HCT116 (cell line): Measurements from ENCODE around the gene RTL10. TPM values are rescaled to one million over a fixed set of nuclear protein-coding genes. Genes with fewer than 3 reads are reported as not detected.

Experiments used
- ATAC-seq: fragments of 200-7000 bp; cut with Tn5 transposase; 2 replicates; pipeline ENCODE4 v1.9.1; 2020; ENCODE audit warnings: mild to moderate bottlenecking, moderate library complexity
- BruUV-seq: library from RNA; stranded (reverse); fragments of 400-500 nt; replicated peaks from 2 replicates; lab custom pipeline; 2021; lab: Mats Ljungman, UMichigan
- CTCF ChIA-PET: fragments of 300-600 bp; sonication (Branson Sonifier 250); formaldehyde crosslinking; loops from one replicate; lab custom pipeline; 2021; ENCODE audit warnings: antibody characterized with exemption; lab: Charles Lee
- POLR2A ChIA-PET: fragments of 300-600, 350-600 bp; sonication (Branson Sonifier 250); formaldehyde crosslinking; loops from one replicate; lab custom pipeline; 2021; ENCODE audit warnings: antibody characterized with exemption; lab: Charles Lee
- RAD21 ChIA-PET, 2 experiments: fragments of 300-600 bp; sonication (Branson Sonifier 250); formaldehyde crosslinking; loops; one replicate each; lab custom pipeline; 2023; ENCODE audit warnings: low total read pairs in 2 of 2; ENCODE audit not compliant: uncharacterized antibody in 2 of 2, unreplicated experiment in 2 of 2, low non-redundant PET in 1 of 2; lab: Charles Lee
- DNase-seq: peaks from one replicate; pipeline ENCODE4 v3.0.0-alpha.2; 2010; ENCODE audit warnings: low read depth, low spot score
- H2AFZ ChIP-seq: fragments of 200-600 bp; shearing (Covaris generic), sonication (generic); 2 replicates; pipeline ENCODE4 v1.6.1; 2017; ENCODE audit warnings: low read depth, mixed run types, mixed read lengths, antibody characterized with exemption, low read length; ENCODE audit not compliant: poor library complexity, severe bottlenecking
- H3K27ac ChIP-seq: 2 replicates; pipeline ENCODE4 v1.5.1; 2012; ENCODE audit warnings: low read depth, low read length
- H3K27me3 ChIP-seq: fragments of 200-600 bp; sonication (generic); 2 replicates; pipeline ENCODE4 v1.6.1; 2016; ENCODE audit warnings: mixed run types, low read length, mixed read lengths; ENCODE audit not compliant: insufficient read depth
- H3K36me3 ChIP-seq, 2 experiments: fragments of 200-500 bp in 1 of 2; fragments of 200-600 bp in 1 of 2; sonication (Bioruptor generic) in 1 of 2; sonication (generic) in 1 of 2; 2 replicates each; pipeline versions ENCODE4 v1.5.1 to v1.6.1; 2014 to 2016; ENCODE audit warnings: low read length in 2 of 2, inconsistent platforms in 1 of 2, mixed read lengths in 1 of 2, mixed run types in 1 of 2; ENCODE audit not compliant: insufficient read depth in 2 of 2, control insufficient read depth in 1 of 2
- H3K4me1 ChIP-seq, 2 experiments: fragments of 200-600 bp in 1 of 2; sonication (generic) in 1 of 2; 2 replicates each; pipeline versions ENCODE4 v1.5.1 to v1.6.1; 2012 to 2017; ENCODE audit warnings: low read length in 2 of 2, inconsistent platforms in 1 of 2, mild to moderate bottlenecking in 1 of 2, mixed read lengths in 1 of 2, mixed run types in 1 of 2, moderate library complexity in 1 of 2; ENCODE audit not compliant: insufficient read depth in 2 of 2, control insufficient read depth in 1 of 2
- H3K4me2 ChIP-seq: fragments of 200-600 bp; sonication (generic); 2 replicates; pipeline ENCODE4 v1.6.1; 2017; ENCODE audit warnings: mixed run types, low read length, mixed read lengths
- H3K4me3 ChIP-seq, 2 experiments: fragments of 200-600 bp in 1 of 2; sonication (generic) in 1 of 2; replicated peaks in 1 of 2; 2 replicates each; pipeline ENCODE4 v1.5.1; 2011 to 2016; ENCODE audit warnings: low read length in 2 of 2, control low read depth in 1 of 2, low read depth in 1 of 2, mild to moderate bottlenecking in 1 of 2, mixed read lengths in 1 of 2, mixed run types in 1 of 2
- H3K79me2 ChIP-seq: fragments of 200-600 bp; sonication (generic); 2 replicates; pipeline ENCODE4 v1.6.1; 2017; ENCODE audit warnings: mild to moderate bottlenecking, mixed run types, low read length, moderate library complexity, mixed read lengths; ENCODE audit not compliant: insufficient read depth
- H3K9ac ChIP-seq: fragments of 200-600 bp; sonication (generic); 2 replicates; pipeline ENCODE4 v1.6.1; 2016; ENCODE audit warnings: low read length, mixed read lengths
- H3K9me2 ChIP-seq: fragments of 200-600 bp; sonication (generic), shearing (Covaris generic); 2 replicates; pipeline ENCODE4 v1.6.1; 2017; ENCODE audit warnings: mixed run types, mild to moderate bottlenecking, moderate library complexity; ENCODE audit not compliant: insufficient read depth
- H3K9me3 ChIP-seq, 2 experiments: fragments of 200-500 bp in 1 of 2; fragments of 200-600 bp in 1 of 2; sonication (Bioruptor generic) in 1 of 2; sonication (generic) in 1 of 2; 2 replicates each; pipeline ENCODE4 v1.6.1; 2014 to 2017; ENCODE audit warnings: low read length in 2 of 2, mixed read lengths in 2 of 2, inconsistent platforms in 1 of 2, low read depth in 1 of 2, mild to moderate bottlenecking in 1 of 2, mixed run types in 1 of 2, moderate library complexity in 1 of 2; ENCODE audit not compliant: control insufficient read depth in 1 of 2, insufficient read depth in 1 of 2
- H4K20me1 ChIP-seq: fragments of 200-600 bp; sonication (generic), shearing (Covaris generic); 2 replicates; pipeline ENCODE4 v1.6.1; 2017; ENCODE audit warnings: mixed run types, mild to moderate bottlenecking, moderate library complexity; ENCODE audit not compliant: insufficient read depth
- CBX3 ChIP-seq: IDR thresholded peaks from 2 replicates; pipeline ENCODE4 v1.6.1; 2012; ENCODE audit warnings: low read depth
- EGR1 ChIP-seq: IDR thresholded peaks from 2 replicates; pipeline ENCODE4 v1.6.1; 2012; ENCODE audit warnings: low read depth
- ELF1 ChIP-seq: IDR thresholded peaks from 2 replicates; pipeline ENCODE4 v1.6.1; 2012; ENCODE audit warnings: low read depth, borderline replicate concordance
- EZH2 ChIP-seq: fragments of 200-600 bp; sonication (generic); IDR thresholded peaks from 2 replicates; pipeline ENCODE4 v1.6.1; 2017; ENCODE audit warnings: antibody characterized with exemption, mixed run types
- EZH2phosphoT487 ChIP-seq: fragments of 200-600 bp; IDR thresholded peaks from 2 replicates; pipeline ENCODE4 v1.6.1; 2018; ENCODE audit warnings: antibody characterized with exemption, borderline replicate concordance
- FOSL1 ChIP-seq: IDR thresholded peaks from 2 replicates; pipeline ENCODE4 v1.6.1; 2012; ENCODE audit warnings: low read depth
- JUND ChIP-seq: IDR thresholded peaks from 2 replicates; pipeline ENCODE4 v1.6.1; 2012
- MAX ChIP-seq: IDR thresholded peaks from 2 replicates; pipeline ENCODE4 v1.6.1; 2012
- POLR2A ChIP-seq: IDR thresholded peaks from 2 replicates; pipeline ENCODE4 v1.7.0; 2011; ENCODE audit warnings: borderline replicate concordance; ENCODE audit not compliant: insufficient read depth, insufficient read length; ENCODE audit errors: extremely low read depth
- POLR2AphosphoS5 ChIP-seq: IDR thresholded peaks from 2 replicates; pipeline ENCODE4 v1.6.1; 2011; ENCODE audit warnings: mild to moderate bottlenecking, low read depth, low read length, moderate library complexity
- RAD21 ChIP-seq: IDR thresholded peaks from 2 replicates; pipeline ENCODE4 v1.6.1; 2012; ENCODE audit warnings: low read depth, mild to moderate bottlenecking
- REST ChIP-seq: IDR thresholded peaks from 2 replicates; pipeline ENCODE4 v1.6.1; 2012; ENCODE audit warnings: low read depth
- SIN3A ChIP-seq: IDR thresholded peaks from 2 replicates; pipeline ENCODE4 v1.6.1; 2012; ENCODE audit warnings: low read depth
- SP1 ChIP-seq: IDR thresholded peaks from 2 replicates; pipeline ENCODE4 v1.6.1; 2012; ENCODE audit warnings: low read depth
- SRF ChIP-seq: IDR thresholded peaks from 2 replicates; pipeline ENCODE4 v1.6.1; 2012; ENCODE audit warnings: low read depth
- TCF7L2 ChIP-seq: IDR thresholded peaks from 2 replicates; pipeline ENCODE4 v1.7.0; 2011; ENCODE audit warnings: borderline replicate concordance, inconsistent platforms; ENCODE audit not compliant: insufficient read depth, insufficient read length; ENCODE audit errors: extremely low read depth
- YY1 ChIP-seq: IDR thresholded peaks from 2 replicates; pipeline ENCODE4 v1.6.1; 2011; ENCODE audit warnings: low read length, low read depth, moderate library complexity, mild to moderate bottlenecking; ENCODE audit not compliant: insufficient replicate concordance; ENCODE audit errors: extremely low read depth
- ZFX ChIP-seq: fragments of 450-650 bp; IDR thresholded peaks from 2 replicates; pipeline ENCODE4 v1.6.1; 2017
- ZNF274 ChIP-seq: fragments of 200-500 bp; sonication (Bioruptor generic); IDR thresholded peaks from 2 replicates; pipeline ENCODE4 v1.6.1; 2014; ENCODE audit warnings: mild to moderate bottlenecking, low read depth, low read length, inconsistent platforms
- intact Hi-C: fragments of 100-400 bp; cut with micrococcal nuclease; formaldehyde crosslinking; loops from 2 replicates; pipeline ENCODE4 v1.10.0; 2022
- total RNA-seq: library from RNA; stranded (reverse); gene quantifications from one replicate; pipeline ENCODE4 v1.2.1, GENCODE V29; 2021; ENCODE audit not compliant: unreplicated experiment

Gene RTL10
- total RNA-seq, 1 experiment from 2014 or later, result 24.6 TPM

GRCh38 chr22:19898831-19899567, 44.3 kb upstream of the RTL10 start:
- intact Hi-C loops, result no loop called here
- RAD21 ChIA-PET, result no interaction called here

GRCh38 chr22:19898145-19898544, 43.5 kb upstream of the RTL10 start:
- ChIA-PET RAD21 (no interaction called here), CTCF (no interaction called here), POLR2A (no interaction called here)
- Histone ChIP-seq H4K20me1 (no peaks in the 10 kb centered on the region), H3K27ac (no peak overlapping the region), H3K36me3 (no peaks in the 10 kb centered on the region), H3K9ac (no peak overlapping the region), H3K4me2 (no peak overlapping the region), H3K9me3 (no peaks in the 10 kb centered on the region), H3K4me1 (peaks cover 0 to 12% of the 10 kb centered on the region in 2 experiments; a peak in 1 of 4 replicates), H3K9me2 (no peaks in the 10 kb centered on the region), H3K79me2 (no peaks in the 10 kb centered on the region), H3K27me3 (no peaks in the 10 kb centered on the region), H2AFZ (no peak overlapping the region), H3K4me3 (no peak overlapping the region)
- intact Hi-C loops, result no loop called here
- DNase-seq (no peak), ATAC-seq (no peak)
- BruUV-seq, result no TSS peak
- TF ChIP-seq REST (no peak), JUND (no peak), ZNF274 (no peak), ZFX (no peak), EGR1 (no peak), CBX3 (no peak), SRF (no peak), YY1 (no peak), POLR2AphosphoS5 (no peak), FOSL1 (no peak), RAD21 (no peak), EZH2phosphoT487 (no peak), POLR2A (no peak), EZH2 (no peak), TCF7L2 (no peak), SIN3A (no peak)

More at GRCh38 chr22:19898831-19899567, 44.3 kb upstream of the RTL10 start:
- Histone ChIP-seq H3K36me3 (no peaks in the 10 kb centered on the region), H3K9me3 (no peaks in the 10 kb centered on the region), H3K4me3 (no peak overlapping the region), H3K79me2 (no peaks in the 10 kb centered on the region), H3K4me2 (no peak overlapping the region), H3K9me2 (no peaks in the 10 kb centered on the region), H3K9ac (no peak overlapping the region), H3K27ac (no peak overlapping the region), H3K27me3 (no peaks in the 10 kb centered on the region), H4K20me1 (no peaks in the 10 kb centered on the region), H2AFZ (no peak overlapping the region), H3K4me1 (peaks cover 0 to 12% of the 10 kb centered on the region in 2 experiments; a peak in 1 of 4 replicates)
- POLR2A ChIA-PET, result no interaction called here
- ATAC-seq (no peak), DNase-seq (no peak)
- TF ChIP-seq ELF1 (no peak), SP1 (no peak), MAX (no peak)
- CTCF ChIA-PET, result no interaction called here
- BruUV-seq, result no TSS peak
